GM23248 (cell line): ENCODE measurements around the gene CA14.

Experiments used
- EZH2 ChIP-seq: fragments of 200-600 bp; sonication (generic); IDR thresholded peaks from 2 replicates; pipeline ENCODE4 v1.6.1; 2018; ENCODE audit warnings: antibody characterized with exemption, mild to moderate bottlenecking; ENCODE audit not compliant: insufficient read depth, poor library complexity, severe bottlenecking
- EZH2phosphoT487 ChIP-seq: fragments of 200-600 bp; sonication (generic); IDR thresholded peaks from 2 replicates; pipeline ENCODE4 v1.6.1; 2018; ENCODE audit warnings: antibody characterized with exemption, moderate library complexity, mild to moderate bottlenecking, low read depth; ENCODE audit not compliant: insufficient read depth

DNA sequence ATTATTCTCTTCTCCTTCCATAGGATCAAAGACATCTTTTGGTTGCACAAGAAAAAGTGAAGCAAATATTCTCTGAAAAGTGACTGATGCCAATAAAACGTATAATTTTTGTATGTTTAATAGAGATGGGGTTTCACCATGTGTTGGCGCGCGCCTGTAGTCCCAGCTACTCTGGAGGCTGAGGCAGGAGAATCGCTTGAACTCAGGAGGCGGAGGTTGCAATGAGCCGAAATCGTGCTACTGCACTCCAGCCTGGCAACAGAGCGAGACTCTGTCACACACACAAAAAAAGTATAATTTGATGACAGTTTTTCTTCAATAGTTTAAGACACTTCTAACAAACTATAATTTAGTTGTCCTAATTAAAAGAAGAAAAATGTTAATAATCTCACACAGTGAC is 45.5 kb upstream of the CA14 start:
- TF ChIP-seq EZH2 (no peak), EZH2phosphoT487 (no peak)
